ENCODE results near the gene CHD1. TPM values are rescaled to one million over a fixed set of nuclear protein-coding genes. Genes with fewer than 3 reads are reported as not detected.
A peak's percentile ranks its signal among the peaks of the same experiment; 100 is the strongest.

CHD1 gene
- total and polyA plus RNA-seq, 2 of the 13 experiments (the other 11 are each of a cell fraction or from before 2014, with no cell fraction given), result 22.8 to 55.9 TPM

GRCh38 chr5:98927242-98927988, 1.4 kb downstream of the CHD1 start:
- intact Hi-C loops (cut with micrococcal nuclease; ENCODE audit: unreplicated experiment), result no loop called here
- Histone ChIP-seq H3K9me3 (ENCODE audit: low read length) (no peaks in the 10 kb centered on the region), H3K4me1 (ENCODE audit: insufficient read depth, low read length) (peaks cover 57% of the 10 kb centered on the region), H3K4me3 (replicated peaks in 1 of 3; ENCODE audit: insufficient read depth in 1 of 3, low read depth in 2 of 3, low read length in 3 of 3) (peak overlapping the region; percentile 80 to 95 (median 93)), H4K20me1 (ENCODE audit: insufficient read depth, low read length) (peaks cover 19% of the 10 kb centered on the region), H3K27me3 (ENCODE audit: control insufficient read depth in 1 of 2, insufficient read depth in 2 of 2, low read length in 2 of 2) (no peaks in the 10 kb centered on the region; a peak in 1 of 5 replicates), H2AFZ (ENCODE audit: low read length) (no peak overlapping the region), H3K4me2 (ENCODE audit: low read depth, low read length) (peak overlapping the region; percentile 99), H3K9ac (ENCODE audit: insufficient read depth, low read depth, low read length) (peak overlapping the region; percentile 99), H3K79me2 (ENCODE audit: insufficient read depth, low read length) (peaks cover 64% of the 10 kb centered on the region), H3K27ac (ENCODE audit: extremely low read length, insufficient read depth, low read length) (peak overlapping the region; percentile 100), H3K36me3 (replicated peaks in 1 of 2; ENCODE audit: control insufficient read depth in 1 of 2, insufficient read depth in 2 of 2, low read length in 2 of 2) (peaks cover 2 to 24% of the 10 kb centered on the region in 2 experiments; a peak in 3 of 5 replicates)
- WGBS (ENCODE audit: low lambda C conversion rate), result 3% methylated on average over 14 of the region's 14 CpGs
- in situ Hi-C loops (cut with HindIII; ENCODE audit: extremely low pct_ligation_motif_present, low pct_unique_long_range_greater_than_20kb), result loop anchor here (5.0 kb wide), 1 partner anchor 155 kb away; the partner anchor contains the start of gene RGMB
- POLR2A ChIA-PET, result no interaction called here
- no peak for DNase-seq (ENCODE audit: low spot score)
- ATAC-seq, result no peak
- FAIRE-seq, result no peak
- CTCF ChIA-PET (ENCODE audit: low intra/inter-chr PET ratio, low total read pairs), result no interaction called here
- BruUV-seq (replicated peaks), result TSS peak; percentile 56
- no peak for TF ChIP-seq GABPA (IDR thresholded peaks at IDR 0.05; ENCODE audit: low read depth, low read length)
- TF ChIP-seq GABPA (CRISPR knock-in tag; IDR thresholded peaks at IDR 0.05; ENCODE audit: low read depth), result peak; percentile 43; the same call in 1 of the 2 replicates
- TF ChIP-seq NFE2 (CRISPR knock-in tag; IDR thresholded peaks at IDR 0.05), result no peak
- TF ChIP-seq NCOR1 (IDR thresholded peaks at IDR 0.05; ENCODE audit: borderline replicate concordance, low read length), result peak; percentile 16; the same call in 1 of the 2 replicates
- TF ChIP-seq ZNF33B (CRISPR knock-in tag; IDR thresholded peaks at IDR 0.05), result 0 out of 2 replicates have a peak, but pooled peaks have one; percentile 5
- no peak for TF ChIP-seq IRX3 (CRISPR knock-in tag; IDR thresholded peaks at IDR 0.05; ENCODE audit: borderline replicate concordance, low read depth)
- no peak for TF ChIP-seq AHR (CRISPR knock-in tag; IDR thresholded peaks at IDR 0.05)
- no peak for TF ChIP-seq ZBTB7A (CRISPR knock-in tag; IDR thresholded peaks at IDR 0.05)
- no peak for TF ChIP-seq SIX4 (CRISPR knock-in tag; IDR thresholded peaks at IDR 0.05)
- 0 out of 2 replicates have a peak, but pooled peaks have one; percentile 77 for TF ChIP-seq ZNF512 (CRISPR knock-in tag; IDR thresholded peaks at IDR 0.05)

Measured in HepG2 (cell line).